IPS-15b (cell line): ENCODE data around the gene ARHGEF12.

ENCODE experiments used
- H3K27me3 ChIP-seq: one replicate; pipeline ENCODE4 v1.6.1; 2013; ENCODE audit warnings: low read length; ENCODE audit not compliant: control insufficient read depth, insufficient read depth
- H3K36me3 ChIP-seq: one replicate; pipeline ENCODE4 v1.6.1; 2013; ENCODE audit warnings: low read length; ENCODE audit not compliant: control insufficient read depth, insufficient read depth
- H3K4me1 ChIP-seq: one replicate; pipeline ENCODE4 v1.6.1; 2013; ENCODE audit warnings: mild to moderate bottlenecking, low read length; ENCODE audit not compliant: control insufficient read depth, insufficient read depth
- H3K4me3 ChIP-seq: one replicate; pipeline ENCODE4 v1.5.1; 2013; ENCODE audit warnings: low read depth, low read length
- H3K9ac ChIP-seq: one replicate; pipeline ENCODE4 v1.6.1; 2013; ENCODE audit warnings: low read depth, mild to moderate bottlenecking, low read length
- H3K9me3 ChIP-seq: one replicate; pipeline ENCODE4 v1.6.1; 2013; ENCODE audit warnings: mild to moderate bottlenecking, low read length; ENCODE audit not compliant: control insufficient read depth, insufficient read depth

Gene ARHGEF12

GRCh38 chr11:120352405-120352804, 16.2 kb downstream of the ARHGEF12 start:
- Histone ChIP-seq H3K4me3 (no peak overlapping the region), H3K27me3 (no peaks in the 10 kb centered on the region), H3K9ac (no peak overlapping the region), H3K9me3 (no peaks in the 10 kb centered on the region), H3K4me1 (no peaks in the 10 kb centered on the region), H3K36me3 (no peaks in the 10 kb centered on the region)

DNA sequence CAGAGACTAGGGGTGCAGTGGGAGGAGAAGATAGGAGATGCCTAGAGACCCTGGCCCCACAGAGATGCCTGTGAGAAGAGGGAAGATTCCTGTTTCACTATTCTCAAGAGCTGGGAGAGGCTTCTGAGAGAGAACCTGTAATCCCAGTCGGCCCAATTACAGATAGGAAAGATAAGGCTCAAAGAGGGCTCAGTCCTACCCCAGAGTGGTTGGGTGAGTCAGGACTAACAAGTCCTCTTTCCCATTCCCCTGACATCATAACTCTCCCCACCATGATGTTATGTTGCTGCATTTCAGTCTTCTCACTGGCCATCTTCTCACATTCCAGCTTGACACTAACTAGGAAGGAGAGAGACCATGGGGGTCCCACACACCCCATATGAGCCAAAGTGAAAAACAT, 17.9 kb downstream of the ARHGEF12 start:
- Histone ChIP-seq H3K4me3 (no peak overlapping the region), H3K9ac (no peak overlapping the region), H3K36me3 (no peaks in the 10 kb centered on the region), H3K9me3 (no peaks in the 10 kb centered on the region), H3K27me3 (no peaks in the 10 kb centered on the region), H3K4me1 (no peaks in the 10 kb centered on the region)

- Histone ChIP-seq H3K4me3 (no peak overlapping the region), H3K9me3 (no peaks in the 10 kb centered on the region), H3K9ac (no peak overlapping the region), H3K27me3 (no peaks in the 10 kb centered on the region), H3K4me1 (no peaks in the 10 kb centered on the region), H3K36me3 (no peaks in the 10 kb centered on the region)
These were observed 18.6 kb downstream of the ARHGEF12 start for GRCh38 chr11:120354779-120355178.

DNA sequence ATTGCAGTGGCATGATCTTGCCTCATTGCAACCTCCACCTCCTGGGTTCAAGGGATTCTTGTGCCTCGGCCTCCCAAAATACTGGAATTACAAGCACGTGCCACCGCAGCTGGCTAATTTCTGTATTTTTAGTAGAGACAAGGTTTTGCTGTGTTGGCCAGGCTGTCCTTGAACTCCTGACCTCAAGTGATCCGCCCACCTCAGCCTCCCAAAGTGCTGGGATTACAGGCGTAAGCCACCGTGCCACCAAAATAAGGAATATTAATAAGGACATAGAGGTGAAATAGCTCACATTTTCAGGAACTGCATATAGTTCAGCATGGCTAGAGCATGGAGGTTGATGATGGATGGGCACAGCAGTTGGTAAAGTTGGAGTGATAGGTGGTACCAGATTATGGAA, 21.4 kb downstream of the ARHGEF12 start:
- peaks cover 4% of the 10 kb centered on the region for H3K9me3 ChIP-seq
- no peak overlapping the region for H3K9ac ChIP-seq
- no peaks in the 10 kb centered on the region for H3K27me3 ChIP-seq
- no peaks in the 10 kb centered on the region for H3K36me3 ChIP-seq
- H3K4me3 ChIP-seq, result no peak overlapping the region
- no peaks in the 10 kb centered on the region for H3K4me1 ChIP-seq

DNA sequence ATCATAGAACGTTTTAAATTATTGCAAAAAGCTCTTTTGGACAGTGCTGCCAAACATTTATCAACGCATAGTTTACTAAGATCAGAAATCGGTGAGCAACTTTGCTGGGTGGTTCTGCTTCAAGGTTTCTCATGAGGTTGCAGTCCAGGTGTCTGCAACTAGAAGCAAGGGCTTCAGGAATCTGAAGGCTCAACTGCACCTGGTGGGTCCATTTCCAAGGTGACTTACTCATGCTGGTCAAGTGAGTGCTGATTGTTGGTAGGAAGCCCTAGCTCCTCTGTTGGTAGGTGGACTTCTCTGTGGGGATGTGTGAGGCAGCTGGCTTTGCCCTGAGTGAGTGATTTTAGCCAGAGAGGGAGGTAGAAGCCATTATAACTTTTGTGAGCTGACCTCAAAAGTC, 22.5 kb downstream of the ARHGEF12 start:
- no peak overlapping the region for H3K4me3 ChIP-seq
- peaks cover 4% of the 10 kb centered on the region for H3K9me3 ChIP-seq
- no peak overlapping the region for H3K9ac ChIP-seq
- no peaks in the 10 kb centered on the region for H3K27me3 ChIP-seq
- H3K36me3 ChIP-seq, result no peaks in the 10 kb centered on the region
- no peaks in the 10 kb centered on the region for H3K4me1 ChIP-seq

DNA sequence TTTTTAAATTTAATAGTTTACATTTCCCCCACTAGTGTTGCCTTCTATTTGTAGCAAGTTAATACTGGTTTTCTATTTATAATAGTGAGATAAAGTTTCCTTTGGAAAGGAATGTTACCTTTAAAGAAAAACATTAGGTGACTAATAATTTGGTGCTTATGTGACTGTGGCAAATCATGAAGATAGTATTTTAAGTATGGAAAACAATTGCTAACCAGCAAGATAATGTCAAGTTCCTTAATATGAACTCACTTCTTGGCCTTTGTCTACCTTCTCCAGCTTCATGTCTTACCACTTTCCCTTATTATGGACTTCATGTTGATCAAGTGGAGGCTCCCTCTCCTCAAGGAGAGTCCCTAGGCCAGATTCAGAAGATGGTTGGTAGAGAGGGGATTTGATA, 27.2 kb downstream of the ARHGEF12 start:
- Histone ChIP-seq H3K4me3 (no peak overlapping the region), H3K4me1 (no peaks in the 10 kb centered on the region), H3K36me3 (no peaks in the 10 kb centered on the region), H3K9me3 (peaks cover 4% of the 10 kb centered on the region), H3K27me3 (no peaks in the 10 kb centered on the region), H3K9ac (no peak overlapping the region)

DNA sequence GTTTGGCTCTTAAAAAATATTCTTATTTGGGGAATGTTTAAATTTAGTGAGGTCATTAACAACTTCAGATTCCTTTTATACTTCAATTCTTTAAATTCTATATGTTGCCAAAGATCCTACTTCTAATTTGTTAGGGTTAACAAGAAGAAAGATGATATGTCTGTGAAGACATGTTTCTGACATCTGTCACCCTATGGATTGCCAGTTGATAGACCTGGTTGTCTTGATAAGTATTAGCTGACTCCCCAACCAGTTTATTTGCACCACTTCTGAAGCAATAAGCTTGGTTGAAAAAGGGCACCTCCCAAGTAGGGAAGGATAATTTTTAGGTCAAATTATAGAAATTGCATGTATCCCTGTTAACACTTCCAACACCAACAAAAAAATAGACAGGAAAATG, 29.3 kb downstream of the ARHGEF12 start:
- Histone ChIP-seq H3K9ac (no peak overlapping the region), H3K36me3 (no peaks in the 10 kb centered on the region), H3K27me3 (no peaks in the 10 kb centered on the region), H3K9me3 (peaks cover 4% of the 10 kb centered on the region), H3K4me3 (no peak overlapping the region), H3K4me1 (no peaks in the 10 kb centered on the region)

- H3K36me3 ChIP-seq, result no peaks in the 10 kb centered on the region
- H3K9ac ChIP-seq, result no peak overlapping the region
- H3K4me3 ChIP-seq, result no peak overlapping the region
- peaks cover 7% of the 10 kb centered on the region for H3K4me1 ChIP-seq
- H3K9me3 ChIP-seq, result no peaks in the 10 kb centered on the region
- H3K27me3 ChIP-seq, result no peaks in the 10 kb centered on the region
These were observed 36.1 kb downstream of the ARHGEF12 start for GRCh38 chr11:120372296-120372695.

- Histone ChIP-seq H3K4me1 (peaks cover 7% of the 10 kb centered on the region), H3K36me3 (no peaks in the 10 kb centered on the region), H3K27me3 (no peaks in the 10 kb centered on the region), H3K4me3 (no peak overlapping the region), H3K9ac (no peak overlapping the region), H3K9me3 (no peaks in the 10 kb centered on the region)
These were observed 38.9 kb downstream of the ARHGEF12 start for GRCh38 chr11:120375076-120375475.

- H3K4me3 ChIP-seq, result no peak overlapping the region
- H3K9ac ChIP-seq, result no peak overlapping the region
- H3K27me3 ChIP-seq, result no peaks in the 10 kb centered on the region
- H3K9me3 ChIP-seq, result no peaks in the 10 kb centered on the region
- no peaks in the 10 kb centered on the region for H3K36me3 ChIP-seq
- H3K4me1 ChIP-seq, result peaks cover 4% of the 10 kb centered on the region
These were observed 40.5 kb downstream of the ARHGEF12 start for GRCh38 chr11:120376547-120377182.

DNA sequence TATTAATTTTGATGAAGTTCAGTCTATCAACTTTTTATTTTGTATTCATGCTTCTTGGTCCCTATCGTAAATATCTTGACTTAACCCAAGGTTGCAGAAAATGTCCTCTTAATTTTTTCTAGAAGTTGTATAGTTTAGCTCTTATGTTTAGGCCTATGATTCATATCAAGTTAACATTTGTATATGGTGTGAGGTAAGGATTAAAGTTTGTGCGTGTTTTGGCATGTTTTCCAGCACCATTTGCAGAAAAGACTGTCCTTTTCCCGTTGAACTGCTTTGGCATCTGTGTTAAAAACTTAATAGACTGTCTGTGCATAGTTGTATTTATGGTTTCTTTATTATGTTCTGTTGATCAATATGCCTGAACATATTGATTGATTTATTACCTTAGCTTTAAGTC, 42.3 kb downstream of the ARHGEF12 start:
- Histone ChIP-seq H3K9me3 (no peaks in the 10 kb centered on the region), H3K27me3 (no peaks in the 10 kb centered on the region), H3K9ac (no peak overlapping the region), H3K4me1 (peaks cover 4% of the 10 kb centered on the region), H3K36me3 (no peaks in the 10 kb centered on the region), H3K4me3 (no peak overlapping the region)

GRCh38 chr11:120381401-120381800, 45.2 kb downstream of the ARHGEF12 start:
- H3K36me3 ChIP-seq, result no peaks in the 10 kb centered on the region
- H3K4me3 ChIP-seq, result no peak overlapping the region
- H3K4me1 ChIP-seq, result peaks cover 8% of the 10 kb centered on the region

More at GRCh38 chr11:120381401-120381800, 45.2 kb downstream of the ARHGEF12 start:
- H3K27me3 ChIP-seq, result no peaks in the 10 kb centered on the region
- H3K9me3 ChIP-seq, result no peaks in the 10 kb centered on the region
- H3K9ac ChIP-seq, result no peak overlapping the region
